HG03521 (cell line): ENCODE data around the gene IQSEC3.
"Not testable (repeated sequence)": the region's sequence is repeated elsewhere in the genome, so short reads cannot be mapped to it uniquely, and the experiment has no call there.

Source experiments
- ATAC-seq: cut with Tn5 transposase; IDR thresholded peaks from one replicate; pipeline ENCODE4 v1.9.1; 2021; ENCODE audit warnings: mild to moderate bottlenecking, moderate library complexity; ENCODE audit not compliant: unreplicated experiment

IQSEC3 gene

DNA sequence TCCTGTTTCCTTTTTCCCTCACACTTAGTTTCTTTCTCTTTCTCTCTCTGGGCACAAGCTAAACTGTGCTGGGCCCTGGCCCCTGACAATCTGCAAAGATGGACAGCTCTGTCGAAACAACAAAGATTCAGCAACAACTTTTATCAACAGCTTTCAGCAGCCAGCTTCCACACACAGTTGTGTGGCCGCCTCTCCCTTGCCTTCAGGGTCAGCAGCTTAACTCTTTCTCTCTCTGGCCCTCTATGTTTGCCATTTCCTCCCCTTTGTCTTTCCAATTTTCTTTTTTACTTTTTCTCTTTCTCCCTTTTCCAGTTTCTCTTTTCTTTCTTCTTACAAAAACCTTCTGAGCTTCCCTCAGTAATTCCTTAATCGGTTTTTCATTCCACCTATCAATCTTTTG is 43.3 kb downstream of the IQSEC3 start:
- no peak for ATAC-seq

- ATAC-seq, result no peak
Observed at GRCh38 chr12:111699-112493, 45.3 kb downstream of the IQSEC3 start.

DNA sequence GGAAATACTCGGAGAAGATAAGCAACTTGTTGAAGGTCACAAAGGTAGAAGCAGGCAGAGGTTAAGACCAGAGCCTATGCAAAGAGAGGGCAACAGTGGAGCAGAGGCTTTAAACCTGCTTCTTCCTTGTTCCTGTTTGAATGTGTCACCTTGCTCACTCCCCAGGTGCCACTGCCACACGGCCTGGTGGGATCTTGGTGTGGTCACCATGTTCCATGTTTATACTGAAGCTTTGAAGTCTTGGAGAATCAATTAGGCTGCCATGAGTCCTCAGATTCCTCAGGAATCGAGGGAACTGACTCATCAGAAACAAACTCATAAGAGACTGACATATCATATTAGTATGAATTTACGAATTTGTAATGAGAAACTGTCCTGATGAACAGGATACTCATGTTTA is 46.8 kb downstream of the IQSEC3 start:
- ATAC-seq, result no peak

DNA sequence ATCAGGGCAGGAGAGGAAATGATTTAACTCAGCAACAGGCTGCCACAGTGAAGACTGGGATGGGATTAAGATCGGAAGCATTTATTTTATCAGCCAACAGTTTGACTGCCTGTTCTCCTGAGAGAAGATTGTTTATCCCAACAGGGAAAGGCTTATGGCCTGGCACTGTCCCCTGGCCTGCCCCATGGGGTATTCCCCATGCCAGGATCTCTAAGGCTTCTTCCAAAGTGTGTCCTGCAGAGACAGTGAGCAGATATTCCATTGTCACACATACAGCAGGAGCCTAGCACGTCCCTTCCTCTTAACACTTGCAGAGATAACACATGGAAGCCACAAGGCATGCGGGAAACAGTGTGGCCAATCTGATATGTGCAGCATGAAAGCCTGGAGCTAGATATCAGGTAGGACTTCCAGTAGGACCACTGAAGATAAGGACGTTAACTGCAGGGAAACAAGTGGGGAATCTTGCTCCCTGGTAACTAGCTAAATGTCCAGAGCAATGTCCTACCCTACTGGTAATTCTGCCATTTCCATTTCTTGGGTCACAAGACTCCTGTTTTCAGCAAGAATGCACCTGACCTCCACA is 48.2 kb downstream of the IQSEC3 start:
- no peak for ATAC-seq

- no peak for ATAC-seq
Observed at GRCh38 chr12:115518-115917, 49.0 kb downstream of the IQSEC3 start.

DNA sequence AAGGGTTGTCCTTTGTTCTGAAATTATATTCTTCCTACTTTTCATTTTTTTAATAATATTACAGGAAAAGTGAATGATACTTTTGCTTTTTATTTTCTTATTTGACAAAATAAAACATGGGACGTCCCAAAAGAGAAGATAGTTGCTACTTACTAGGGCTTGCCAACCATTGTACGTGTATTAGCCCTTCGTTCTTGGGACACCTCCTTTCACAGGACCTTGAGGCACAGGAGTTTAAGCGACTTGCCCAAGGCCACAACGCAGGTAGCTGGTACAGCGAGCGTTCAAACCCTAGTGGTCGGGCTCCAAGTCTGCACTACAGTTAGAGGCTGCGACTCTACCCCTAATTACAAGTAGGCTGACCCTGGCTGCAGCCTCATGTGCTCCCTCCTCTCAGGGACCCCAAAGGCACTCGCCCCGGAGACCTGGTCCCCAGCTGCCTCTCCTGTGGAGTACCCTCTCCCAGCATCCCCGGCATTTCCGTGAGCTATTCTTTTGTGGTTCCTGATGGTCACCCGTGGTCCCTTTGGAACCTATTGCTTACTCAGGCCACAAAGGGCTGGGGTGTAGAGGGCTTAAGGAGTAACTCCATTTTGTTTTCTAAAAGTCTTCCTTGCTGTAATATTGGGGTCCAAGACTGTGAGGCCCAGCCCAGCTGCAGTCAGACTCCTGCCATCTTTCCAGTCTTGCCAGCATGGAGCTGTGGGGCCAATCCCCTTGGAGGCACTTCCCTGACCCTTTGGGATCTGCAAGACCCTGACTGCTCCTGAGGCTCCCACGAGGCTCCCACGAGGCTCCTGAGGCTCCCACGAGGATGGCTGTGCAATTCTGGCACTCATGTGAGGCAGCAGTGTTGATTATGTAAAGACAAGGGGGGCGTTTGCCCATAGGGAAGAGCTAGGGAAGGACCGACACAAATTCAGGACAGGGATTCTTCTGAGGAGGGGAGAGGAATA is 49.7 kb downstream of the IQSEC3 start:
- ATAC-seq, result no peak

DNA sequence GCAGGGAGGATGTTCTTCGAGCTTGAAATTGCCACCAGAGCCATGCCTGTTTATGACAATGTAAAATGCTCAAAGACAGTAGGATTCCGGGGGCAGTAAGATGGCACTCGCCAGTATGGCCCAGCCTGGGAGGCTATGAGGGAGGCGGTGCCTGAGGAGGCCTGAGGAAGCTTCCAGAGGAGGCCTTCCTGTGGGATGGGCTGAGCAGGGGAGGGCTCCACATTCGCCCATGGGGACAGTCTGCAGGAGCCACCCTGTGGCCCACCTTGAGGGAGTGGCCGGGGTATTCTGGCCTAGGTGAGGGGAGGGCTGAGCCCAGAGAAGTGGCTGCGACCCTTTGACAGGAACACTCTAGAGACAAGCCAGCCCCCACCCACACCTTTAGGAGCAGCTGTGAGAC is 50.7 kb downstream of the IQSEC3 start:
- ATAC-seq, result no peak

GRCh38 chr12:117816-118345 is 51.3 kb downstream of the IQSEC3 start:
- no peak for ATAC-seq

- ATAC-seq, result no peak
Observed at GRCh38 chr12:118591-118990, 52.0 kb downstream of the IQSEC3 start.

DNA sequence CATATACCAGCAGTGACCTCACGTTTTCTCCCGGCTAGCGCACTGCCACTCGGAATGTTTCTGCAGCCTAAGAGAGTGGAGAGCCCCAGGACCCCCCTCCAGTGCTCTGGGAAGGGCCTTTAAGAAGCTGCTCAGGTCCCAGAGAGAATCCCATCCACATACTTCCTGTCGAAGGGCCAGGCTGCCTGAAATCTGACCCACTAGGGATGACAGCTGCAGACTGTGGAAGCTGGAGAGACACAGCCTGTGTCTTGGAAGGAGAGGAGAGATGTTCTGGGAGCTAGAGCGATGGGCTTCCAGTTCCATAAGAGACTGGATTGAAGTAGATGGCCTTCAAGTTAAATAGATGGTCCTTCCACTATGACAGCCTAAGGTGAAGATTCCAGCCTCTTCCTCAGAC is 54.4 kb downstream of the IQSEC3 start:
- ATAC-seq, result no peak

DNA sequence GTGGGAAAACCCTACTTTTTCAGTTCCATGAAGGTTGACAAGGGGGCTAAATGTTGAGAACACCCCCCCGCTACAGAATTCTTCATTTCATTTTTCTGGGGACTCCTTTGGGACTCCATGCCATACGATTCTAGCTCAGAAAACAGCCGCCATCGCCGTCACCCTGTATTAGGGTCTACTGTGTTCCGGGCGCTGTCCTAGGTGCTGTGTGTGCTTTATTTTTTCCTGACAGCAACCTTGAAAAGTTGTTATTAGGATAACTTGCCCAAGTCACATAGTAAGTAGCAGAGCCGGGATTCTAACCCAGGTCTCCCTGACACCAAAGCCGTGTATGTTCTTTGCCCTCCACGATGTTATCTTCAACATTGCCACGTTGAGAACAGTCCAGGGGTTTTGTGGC is 55.1 kb downstream of the IQSEC3 start:
- no peak for ATAC-seq

GRCh38 chr12:125075-125474 is 58.5 kb downstream of the IQSEC3 start:
- no peak for ATAC-seq

DNA sequence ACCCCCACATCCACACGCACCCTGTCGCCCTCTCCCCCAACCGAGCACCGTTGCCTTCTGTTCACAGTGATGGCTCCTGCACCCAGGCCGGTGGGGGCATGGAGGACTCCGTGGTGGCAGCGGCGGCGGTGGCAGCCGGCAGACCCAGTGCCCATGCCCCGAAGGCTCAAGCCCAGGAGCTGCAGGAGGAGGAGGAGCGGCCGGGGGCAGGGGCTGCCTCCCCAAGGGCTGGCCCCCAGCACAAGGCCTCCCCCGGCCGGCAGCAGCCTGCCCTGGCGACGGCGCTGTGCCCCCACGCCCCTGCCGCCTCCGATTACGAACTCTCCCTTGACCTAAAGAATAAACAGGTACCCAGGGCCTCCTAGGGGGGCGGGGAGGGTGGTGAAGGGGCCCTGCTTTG is 59.0 kb downstream of the IQSEC3 start:
- ATAC-seq, result no peak

DNA sequence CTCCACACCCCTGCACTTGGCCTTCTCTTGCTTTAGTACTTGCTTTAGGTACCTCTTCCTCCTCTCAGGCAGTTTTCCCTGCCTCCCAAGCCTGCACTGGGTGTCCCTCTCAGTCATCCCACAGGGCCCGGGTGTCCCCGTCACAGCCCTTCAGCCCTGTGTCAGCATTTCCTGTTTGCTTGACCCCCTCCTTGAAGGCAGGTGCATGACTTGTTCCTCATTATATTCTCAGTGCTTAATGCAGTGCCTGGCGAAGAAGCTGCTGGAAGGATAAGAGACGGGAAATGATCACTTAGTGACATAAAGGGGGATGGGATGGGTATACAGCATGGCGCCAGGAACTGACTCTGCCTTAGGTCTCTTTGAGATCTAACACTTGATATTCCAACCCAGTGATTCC is 61.5 kb downstream of the IQSEC3 start:
- no peak for ATAC-seq

DNA sequence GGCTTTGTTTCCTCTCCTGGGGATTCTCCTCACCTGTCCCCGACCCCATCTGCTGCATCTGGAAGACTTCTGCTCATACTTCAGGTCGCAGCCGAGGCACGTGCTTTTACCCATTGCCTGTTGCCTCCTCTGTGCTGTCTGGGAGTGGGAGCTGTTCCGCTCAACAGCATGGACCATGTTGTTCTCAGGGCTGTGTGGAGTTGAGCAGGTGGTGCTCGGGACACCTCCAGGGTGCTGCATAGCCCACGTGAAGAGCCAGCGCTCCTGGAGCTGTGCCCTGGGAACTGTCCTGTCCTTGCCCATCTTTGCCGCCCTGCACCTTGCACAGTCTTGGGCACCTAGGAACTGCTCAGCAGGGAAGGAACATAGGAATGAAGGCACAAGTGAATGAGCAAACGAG is 62.4 kb downstream of the IQSEC3 start:
- ATAC-seq, result no peak

GRCh38 chr12:130519-130918 is 64.0 kb downstream of the IQSEC3 start:
- no peak for ATAC-seq

DNA sequence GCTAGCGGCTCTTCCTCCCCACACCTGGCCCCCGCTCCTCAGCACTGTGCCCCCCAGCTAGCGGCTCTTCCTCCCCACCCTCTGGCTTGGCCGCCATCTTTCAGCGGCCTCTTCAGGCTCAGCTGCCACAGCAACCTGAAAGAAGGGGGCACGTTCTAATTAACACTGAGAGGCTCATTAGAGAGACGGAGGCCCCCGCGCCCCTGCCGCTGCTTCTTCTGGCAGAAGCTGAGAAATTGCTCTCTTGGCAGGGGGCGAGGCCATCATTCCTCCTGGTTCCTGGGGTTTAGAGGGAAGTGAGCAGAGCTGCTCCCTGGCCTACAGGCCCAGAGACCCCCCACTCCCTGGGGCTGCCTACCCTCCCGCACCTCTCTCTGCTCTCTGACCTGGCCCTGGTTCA is 64.4 kb downstream of the IQSEC3 start:
- no peak for ATAC-seq

DNA sequence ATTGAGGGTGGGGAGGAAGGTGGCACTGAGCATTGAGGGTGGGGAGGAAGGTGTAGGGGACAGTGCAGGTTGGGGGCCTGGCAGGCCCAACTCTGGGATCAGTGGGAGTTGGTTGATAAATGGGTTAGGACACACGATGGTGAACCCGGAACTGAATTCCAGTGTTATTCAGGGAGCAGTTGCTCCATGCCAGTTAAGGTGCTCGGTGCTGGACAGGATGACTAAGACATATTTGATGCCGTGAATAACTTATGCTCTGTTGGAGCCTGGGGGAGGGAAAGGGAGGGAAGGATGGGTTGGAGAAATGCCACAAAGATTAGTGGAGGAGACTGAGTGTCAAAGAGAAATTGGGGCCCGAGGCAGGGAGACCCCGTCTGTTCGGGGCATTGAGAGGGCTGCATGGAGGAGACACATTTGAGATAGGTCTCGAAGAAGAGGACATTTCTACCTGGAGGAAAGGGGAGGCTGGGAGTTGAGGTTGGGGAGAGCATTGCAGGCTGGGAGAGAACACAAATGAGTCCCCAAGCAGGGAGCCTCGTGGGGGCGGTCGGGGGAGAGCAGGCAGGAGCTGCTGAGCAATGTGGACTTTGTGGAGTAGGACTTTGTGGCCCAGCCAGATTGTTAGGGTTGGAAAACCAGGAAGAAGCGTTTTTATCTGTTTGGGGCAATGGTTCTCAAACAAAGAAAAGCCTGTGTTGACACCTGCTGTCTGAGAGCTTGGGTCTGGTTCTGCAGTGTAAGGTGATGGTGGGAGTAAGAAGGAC is 65.3 kb downstream of the IQSEC3 start:
- no peak for ATAC-seq

GRCh38 chr12:133616-134232 is 67.2 kb downstream of the IQSEC3 start:
- ATAC-seq, result not testable (repeated sequence)

- no peak for ATAC-seq
Observed at GRCh38 chr12:135138-135537, 68.6 kb downstream of the IQSEC3 start.
